Astrocyte (in vitro differentiated cells and primary cell): ENCODE measurements around the gene ARHGAP30. TPM values are rescaled to one million over a fixed set of nuclear protein-coding genes. Genes with fewer than 3 reads are reported as not detected.

ENCODE experiments used
- DNase-seq: peaks from one replicate; pipeline ENCODE4 v3.0.0-alpha.2; 2010; ENCODE audit warnings: low read depth
- FAIRE-seq: peaks from 2 replicates; lab custom pipeline; 2011; peaks lifted over from hg19 to GRCh38; lab: Jason Lieb, UNC
- H2AFZ ChIP-seq: 2 replicates; pipeline ENCODE4 v1.6.0; 2012; ENCODE audit warnings: low read depth, low read length, inconsistent platforms
- H3K27ac ChIP-seq: 2 replicates; pipeline ENCODE4 v1.5.1; 2011; ENCODE audit warnings: low read depth, low read length, inconsistent platforms
- H3K27me3 ChIP-seq: 2 replicates; pipeline ENCODE4 v1.6.0; 2011; ENCODE audit warnings: low read length, inconsistent platforms; ENCODE audit not compliant: insufficient read depth
- H3K36me3 ChIP-seq: 2 replicates; pipeline ENCODE4 v1.5.1; 2011; ENCODE audit warnings: low read length, inconsistent platforms; ENCODE audit not compliant: insufficient read depth
- H3K4me1 ChIP-seq: 2 replicates; pipeline ENCODE4 v1.5.1; 2011; ENCODE audit warnings: low read length, inconsistent platforms; ENCODE audit not compliant: insufficient read depth
- H3K4me2 ChIP-seq: 2 replicates; pipeline ENCODE4 v1.6.0; 2012; ENCODE audit warnings: low read length, inconsistent platforms
- H3K4me3 ChIP-seq: 2 replicates; pipeline ENCODE4 v1.5.1; 2011; ENCODE audit warnings: low read depth, mild to moderate bottlenecking, low read length, inconsistent platforms; ENCODE audit not compliant: insufficient read depth
- H3K79me2 ChIP-seq: 2 replicates; pipeline ENCODE4 v1.6.0; 2012; ENCODE audit warnings: mild to moderate bottlenecking, low read length, inconsistent platforms; ENCODE audit not compliant: insufficient read depth
- H3K9ac ChIP-seq: 2 replicates; pipeline ENCODE4 v1.6.0; 2012; ENCODE audit warnings: mild to moderate bottlenecking, low read length, inconsistent platforms
- H3K9me3 ChIP-seq: 2 replicates; pipeline ENCODE4 v1.5.1; 2012; ENCODE audit warnings: low read depth, mild to moderate bottlenecking, low read length, inconsistent platforms; ENCODE audit not compliant: insufficient read depth
- H4K20me1 ChIP-seq: 2 replicates; pipeline ENCODE4 v1.6.0; 2012; ENCODE audit warnings: low read length, inconsistent platforms; ENCODE audit not compliant: insufficient read depth
- H3K27ac Mint-ChIP-seq: one replicate; pipeline ENCODE4 v1.8.0; 2021; ENCODE audit warnings: mild to moderate bottlenecking, mixed read lengths; ENCODE audit not compliant: unreplicated experiment
- H3K27me3 Mint-ChIP-seq: one replicate; pipeline ENCODE4 v1.8.0; 2021; ENCODE audit warnings: low read depth, mixed read lengths; ENCODE audit not compliant: unreplicated experiment
- H3K36me3 Mint-ChIP-seq: one replicate; pipeline ENCODE4 v1.8.0; 2021; ENCODE audit warnings: low read depth, mixed read lengths; ENCODE audit not compliant: unreplicated experiment
- H3K4me1 Mint-ChIP-seq: one replicate; pipeline ENCODE4 v1.8.0; 2021; ENCODE audit warnings: low read depth, mixed read lengths; ENCODE audit not compliant: unreplicated experiment
- H3K4me3 Mint-ChIP-seq: one replicate; pipeline ENCODE4 v1.8.0; 2021; ENCODE audit warnings: mild to moderate bottlenecking, moderate library complexity, mixed read lengths; ENCODE audit not compliant: unreplicated experiment
- H3K9me3 Mint-ChIP-seq: one replicate; pipeline ENCODE4 v1.8.0; 2021; ENCODE audit warnings: mild to moderate bottlenecking, mixed read lengths; ENCODE audit not compliant: unreplicated experiment
- EZH2 ChIP-seq: IDR thresholded peaks from 2 replicates; pipeline ENCODE4 v1.6.1; 2012; ENCODE audit warnings: mild to moderate bottlenecking, low read length, inconsistent platforms; ENCODE audit not compliant: insufficient read depth
- total RNA-seq: library from RNA; stranded (reverse); gene quantifications from 2 replicates; pipeline ENCODE4 v1.2.1, GENCODE V29; 2021
- TF ChIP-seq, protein P1 (sequence below): IDR thresholded peaks from 2 replicates; pipeline ENCODE4 v1.5.1; 2011; ENCODE audit warnings: low read depth, mild to moderate bottlenecking, inconsistent platforms, low read length, moderate library complexity; ENCODE audit not compliant: insufficient read depth

ARHGAP30 gene
- total RNA-seq, 1 donor from 2014 or later = 0.25 TPM

DNA sequence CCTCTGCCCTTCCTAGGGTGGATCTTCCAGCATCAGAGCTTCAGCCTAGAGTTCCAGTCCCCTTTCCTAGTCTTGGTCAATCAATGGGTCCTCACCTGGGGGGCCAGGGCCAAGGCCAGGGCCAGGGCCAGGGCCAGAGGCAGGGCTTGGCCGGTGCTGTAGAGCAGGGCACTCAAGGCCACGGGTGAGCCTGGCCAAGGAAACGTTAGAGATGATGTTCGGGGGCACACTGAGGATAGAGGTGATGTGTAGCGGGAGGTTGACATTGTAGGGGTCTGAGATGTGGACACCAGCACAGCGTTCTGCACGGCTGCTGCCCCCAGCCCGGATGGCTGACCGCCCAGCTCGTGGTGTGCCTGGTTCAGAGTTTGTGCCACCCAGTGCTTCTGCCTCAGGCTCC is 18.5 kb downstream of the ARHGAP30 start:
- FAIRE-seq = no peak
- H3K4me2 ChIP-seq = no peak overlapping the region
- no peaks in the 10 kb centered on the region for H4K20me1 ChIP-seq
- no peak overlapping the region for H3K27ac ChIP-seq
- peaks cover 27% of the 10 kb centered on the region for H3K9me3 Mint-ChIP-seq
- TF ChIP-seq, protein P1, sequence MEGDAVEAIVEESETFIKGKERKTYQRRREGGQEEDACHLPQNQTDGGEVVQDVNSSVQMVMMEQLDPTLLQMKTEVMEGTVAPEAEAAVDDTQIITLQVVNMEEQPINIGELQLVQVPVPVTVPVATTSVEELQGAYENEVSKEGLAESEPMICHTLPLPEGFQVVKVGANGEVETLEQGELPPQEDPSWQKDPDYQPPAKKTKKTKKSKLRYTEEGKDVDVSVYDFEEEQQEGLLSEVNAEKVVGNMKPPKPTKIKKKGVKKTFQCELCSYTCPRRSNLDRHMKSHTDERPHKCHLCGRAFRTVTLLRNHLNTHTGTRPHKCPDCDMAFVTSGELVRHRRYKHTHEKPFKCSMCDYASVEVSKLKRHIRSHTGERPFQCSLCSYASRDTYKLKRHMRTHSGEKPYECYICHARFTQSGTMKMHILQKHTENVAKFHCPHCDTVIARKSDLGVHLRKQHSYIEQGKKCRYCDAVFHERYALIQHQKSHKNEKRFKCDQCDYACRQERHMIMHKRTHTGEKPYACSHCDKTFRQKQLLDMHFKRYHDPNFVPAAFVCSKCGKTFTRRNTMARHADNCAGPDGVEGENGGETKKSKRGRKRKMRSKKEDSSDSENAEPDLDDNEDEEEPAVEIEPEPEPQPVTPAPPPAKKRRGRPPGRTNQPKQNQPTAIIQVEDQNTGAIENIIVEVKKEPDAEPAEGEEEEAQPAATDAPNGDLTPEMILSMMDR = no peak
- no peak for TF ChIP-seq EZH2
- H3K4me1 Mint-ChIP-seq = peaks cover 4% of the 10 kb centered on the region
- H3K27ac Mint-ChIP-seq = no peak overlapping the region
- no peak overlapping the region for H3K4me3 Mint-ChIP-seq
- H3K36me3 ChIP-seq = no peaks in the 10 kb centered on the region
- H3K4me3 ChIP-seq = no peak overlapping the region
- H3K9ac ChIP-seq = no peak overlapping the region
- no peaks in the 10 kb centered on the region for H3K27me3 Mint-ChIP-seq
- H3K36me3 Mint-ChIP-seq = peaks cover 11% of the 10 kb centered on the region
- no peak for DNase-seq
- peaks cover 6% of the 10 kb centered on the region for H3K4me1 ChIP-seq
- peaks cover 6% of the 10 kb centered on the region for H3K9me3 ChIP-seq
- H3K27me3 ChIP-seq = no peaks in the 10 kb centered on the region
- no peaks in the 10 kb centered on the region for H3K79me2 ChIP-seq
- no peak overlapping the region for H2AFZ ChIP-seq

DNA sequence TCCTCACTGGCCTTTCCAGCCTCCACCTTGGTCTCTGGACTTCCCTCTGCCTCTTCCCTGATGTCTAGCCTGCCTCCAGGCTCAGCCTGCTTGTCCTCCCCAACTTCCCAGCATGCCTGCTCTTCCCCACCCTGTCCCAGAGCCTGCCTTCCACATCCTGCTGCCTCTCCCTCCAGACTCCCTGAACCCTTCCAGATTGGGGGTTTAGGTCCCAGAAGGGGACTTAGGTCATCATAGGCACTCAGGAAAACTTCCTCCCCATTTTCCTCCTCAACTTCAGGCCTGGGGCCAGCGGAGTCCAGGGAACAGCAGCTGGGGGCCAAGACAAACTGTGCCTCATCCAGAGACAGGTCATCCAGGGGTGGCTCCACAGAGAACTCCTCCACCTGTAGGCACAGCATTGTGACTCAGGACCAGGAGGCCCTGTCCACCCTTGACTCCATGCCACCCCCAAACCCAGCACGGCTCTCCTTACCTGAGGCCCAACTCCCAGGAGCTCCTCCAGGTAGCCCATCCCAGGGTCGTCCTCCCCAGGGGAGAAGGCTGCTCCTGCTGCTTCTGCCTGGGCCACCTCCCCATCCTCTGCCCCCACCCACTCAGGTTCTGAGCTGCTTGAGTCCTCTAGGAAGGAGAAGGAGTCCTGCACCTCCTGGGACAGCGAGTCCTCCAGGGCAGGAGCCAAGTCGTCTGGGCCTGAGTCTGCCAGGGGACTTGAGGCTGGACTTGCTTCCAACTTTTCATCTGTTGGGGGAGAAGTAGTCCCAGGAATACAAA is 20.6 kb downstream of the ARHGAP30 start:
- peaks cover 9% of the 10 kb centered on the region for H3K4me1 Mint-ChIP-seq
- FAIRE-seq = no peak

More for the DNA sequence above, 20.6 kb downstream of the ARHGAP30 start:
- no peak overlapping the region for H3K9ac ChIP-seq
- TF ChIP-seq, protein P1 = no peak
- TF ChIP-seq EZH2 = no peak
- no peaks in the 10 kb centered on the region for H3K27me3 ChIP-seq
- H3K4me1 ChIP-seq = peaks cover 14% of the 10 kb centered on the region
- H3K9me3 Mint-ChIP-seq = peaks cover 26% of the 10 kb centered on the region
- H3K4me2 ChIP-seq = no peak overlapping the region
- H3K27ac Mint-ChIP-seq = no peak overlapping the region
- no peaks in the 10 kb centered on the region for H3K36me3 ChIP-seq
- DNase-seq = no peak
- no peaks in the 10 kb centered on the region for H3K27me3 Mint-ChIP-seq
- H3K79me2 ChIP-seq = peaks cover 13% of the 10 kb centered on the region
- H3K4me3 Mint-ChIP-seq = no peak overlapping the region
- no peak overlapping the region for H3K4me3 ChIP-seq
- no peak overlapping the region for H2AFZ ChIP-seq
- peaks cover 11% of the 10 kb centered on the region for H3K36me3 Mint-ChIP-seq
- no peak overlapping the region for H3K27ac ChIP-seq
- peaks cover 6% of the 10 kb centered on the region for H3K9me3 ChIP-seq
- H4K20me1 ChIP-seq = peaks cover 8% of the 10 kb centered on the region
